NCI-H2196 treated with DMSO at 0.1 percent for 48 hours (cell line): Measurements from ENCODE around the gene TECRL.

Experiments
- DNase-seq: peaks from one replicate; lab custom pipeline; 2025; ENCODE audit not compliant: unreplicated experiment; lab: John Stamatoyannopoulos, UW

Gene TECRL

DNA sequence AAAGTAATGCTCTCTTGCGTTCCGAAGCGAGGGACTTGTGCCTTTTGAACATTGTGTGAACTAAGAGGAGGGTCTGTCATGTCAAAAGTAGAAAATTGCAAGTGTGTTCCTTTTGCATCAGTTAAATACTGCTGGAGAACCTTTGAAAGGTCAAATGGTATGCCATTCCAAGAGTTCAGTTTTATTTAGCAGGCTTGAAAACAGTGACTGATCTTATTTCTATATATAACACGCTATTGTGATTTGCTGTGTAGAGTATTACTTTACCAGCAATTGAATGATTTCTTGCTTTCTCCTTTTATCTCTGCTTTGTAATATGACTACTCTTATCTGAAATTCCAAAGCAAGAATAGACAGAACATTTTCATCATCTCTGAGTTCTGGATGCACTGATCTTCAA, at the start of gene TECRL:
Gene TECRL, minus strand, starts transcription at position 151 of the 400 bp plus-strand sequence. Its CDS starts 99 bp downstream, at position 52.
- DNase-seq, result no peak

- no peak for DNase-seq
Observed at GRCh38 chr4:64432674-64433073, 23.4 kb upstream of the TECRL start.

DNA sequence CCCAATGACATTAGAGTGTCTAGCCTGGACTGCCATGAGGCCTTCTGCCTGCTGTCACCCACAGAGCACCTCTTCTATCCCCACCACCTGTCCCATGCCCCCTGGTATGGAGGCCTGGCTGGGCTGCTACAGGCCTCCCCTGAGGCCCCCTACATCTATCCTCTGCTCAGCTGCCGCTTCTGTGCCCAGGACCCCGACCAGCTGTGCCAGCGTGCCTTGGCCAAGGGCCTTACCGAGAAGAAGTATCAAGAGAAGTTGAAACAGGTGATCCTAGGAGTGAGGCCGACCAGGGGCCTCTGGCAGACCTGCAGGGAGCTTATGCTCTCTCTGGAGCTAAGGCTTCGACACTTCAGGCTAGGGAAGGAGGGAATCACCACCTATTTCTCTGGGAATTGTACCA, 21.7 kb upstream of the TECRL start:
- DNase-seq, result no peak

- DNase-seq, result no peak
Observed at GRCh38 chr4:64417974-64418373, 8.7 kb upstream of the TECRL start.

GRCh38 chr4:64407000-64407399, 2.2 kb downstream of the TECRL start:
- no peak for DNase-seq

DNA sequence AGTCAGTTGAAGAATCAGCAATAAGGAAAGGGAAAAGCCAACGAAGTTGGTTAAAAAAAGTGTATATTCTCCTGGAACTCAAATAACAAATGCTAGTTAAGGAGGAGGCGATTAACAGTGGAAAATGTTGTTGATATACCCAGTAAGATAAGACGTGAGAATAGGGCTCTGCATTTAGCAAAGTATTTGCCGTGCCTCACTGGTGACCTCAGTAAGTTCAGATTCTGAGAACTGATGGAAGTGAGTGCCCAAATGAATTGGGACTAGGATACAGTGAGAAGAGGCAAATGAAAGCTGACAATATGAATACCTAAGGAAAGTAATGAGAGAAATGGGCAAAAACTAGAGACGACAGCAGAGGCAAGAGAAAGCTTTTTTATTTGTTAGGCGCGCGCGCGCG, 3.5 kb downstream of the TECRL start:
- DNase-seq, result no peak

DNA sequence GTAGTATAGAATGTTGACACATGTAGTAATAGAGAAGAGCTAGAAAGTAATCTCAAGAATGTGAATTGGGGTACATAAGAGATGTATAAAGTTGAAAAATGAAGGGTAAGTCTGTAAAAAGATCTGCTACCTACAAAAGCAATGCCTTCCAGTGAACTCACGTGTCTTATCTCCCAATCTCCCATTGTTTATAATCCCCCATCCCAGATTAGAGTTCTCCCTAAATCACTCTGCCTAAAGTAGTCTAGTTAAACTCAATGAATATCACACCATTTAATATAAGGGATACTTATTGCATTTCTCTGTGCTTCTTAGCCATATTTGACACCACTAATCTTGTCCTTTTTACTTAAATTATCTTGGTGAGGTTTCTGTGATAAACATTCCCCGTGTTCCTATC, 6.6 kb downstream of the TECRL start:
- no peak for DNase-seq

- DNase-seq, result no peak
Observed at GRCh38 chr4:64399313-64400109, 9.7 kb downstream of the TECRL start.

DNA sequence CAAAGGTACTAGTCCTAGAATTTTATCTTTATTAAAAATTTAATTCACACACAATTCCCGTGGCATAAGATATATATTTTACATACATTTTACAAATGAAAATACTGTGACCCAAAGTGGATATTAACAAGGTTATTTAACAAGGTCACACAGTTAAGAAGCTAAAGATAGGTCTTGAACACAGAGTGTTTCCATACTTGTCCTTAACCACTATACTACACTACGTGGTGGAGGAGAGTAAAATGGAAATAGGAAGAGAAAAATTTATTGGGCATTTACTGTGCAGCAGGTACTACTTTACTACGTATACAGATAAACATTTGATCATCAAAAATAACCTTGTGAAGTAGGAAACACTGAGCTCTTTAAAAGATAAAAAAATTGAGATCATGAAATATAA, 14.8 kb downstream of the TECRL start:
- DNase-seq, result no peak

DNA sequence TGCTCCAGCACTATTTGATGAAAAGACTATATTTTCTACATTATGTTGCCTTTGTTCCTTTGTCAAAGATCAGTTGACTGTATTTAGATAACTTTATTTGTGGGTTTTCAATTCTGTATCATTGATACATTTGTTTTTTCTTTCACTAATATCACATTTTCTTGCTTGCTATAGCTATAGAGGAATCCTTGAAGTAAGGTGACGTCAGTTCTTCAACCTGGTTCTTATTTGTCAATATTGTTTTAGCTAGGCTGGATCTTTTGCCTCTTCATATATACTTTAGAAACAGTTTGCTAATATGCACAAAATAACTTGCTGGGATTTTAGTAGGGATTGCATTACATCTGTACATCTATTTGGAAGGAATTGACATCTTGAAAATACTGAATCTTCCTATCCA, 21.0 kb downstream of the TECRL start:
- DNase-seq, result no peak

- no peak for DNase-seq
Observed at GRCh38 chr4:64385220-64385619, 24.0 kb downstream of the TECRL start.

DNA sequence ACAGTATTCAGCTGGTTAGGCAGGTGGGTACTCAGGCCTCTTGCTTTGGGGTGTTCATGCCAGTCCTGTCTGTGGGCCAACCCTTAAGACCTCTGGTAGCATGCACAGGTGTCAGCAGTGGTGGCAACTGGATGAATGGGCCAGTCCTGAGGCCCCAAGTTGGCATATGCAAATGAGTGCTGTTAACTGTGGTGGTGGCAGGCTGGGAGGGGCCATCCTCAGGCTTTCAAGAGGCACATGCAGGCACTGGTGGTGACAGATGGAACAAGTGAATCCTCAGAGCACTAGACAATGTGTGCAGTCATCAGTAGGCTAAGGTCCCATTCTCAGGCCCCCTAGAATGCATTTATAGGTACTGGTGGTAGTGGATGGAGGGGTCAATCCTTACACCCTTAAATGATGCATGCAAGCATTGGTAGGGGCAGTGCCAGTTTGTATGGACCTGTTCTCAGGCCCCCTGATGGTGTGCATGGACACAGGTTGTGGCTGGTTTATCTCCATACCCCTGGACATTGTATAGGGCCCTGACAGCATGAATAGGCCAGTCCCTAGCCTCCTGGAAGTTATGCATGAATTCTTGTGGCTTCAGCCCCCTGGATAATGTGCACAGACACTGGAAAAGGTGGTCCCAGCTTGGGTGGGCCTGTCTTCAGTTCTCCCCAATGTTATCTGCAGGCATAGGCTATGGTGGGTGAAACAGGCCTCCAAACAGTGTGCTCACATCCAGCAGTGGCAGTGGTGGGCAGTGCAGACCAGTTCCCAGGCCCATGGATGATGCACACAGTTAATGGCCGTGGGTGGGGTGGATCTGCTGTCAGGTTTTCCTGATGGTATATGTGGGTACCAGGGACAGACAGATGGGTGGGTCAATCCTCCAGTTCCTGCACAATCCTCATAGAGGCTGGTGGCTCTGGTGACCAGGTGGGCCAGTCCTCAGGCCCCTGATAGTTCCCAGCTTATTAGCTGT, 24.7 kb downstream of the TECRL start:
- DNase-seq, result no peak

GRCh38 chr4:64368741-64369140, 40.5 kb downstream of the TECRL start:
- no peak for DNase-seq

- no peak for DNase-seq
Observed at GRCh38 chr4:64361399-64361740, 47.9 kb downstream of the TECRL start.

DNA sequence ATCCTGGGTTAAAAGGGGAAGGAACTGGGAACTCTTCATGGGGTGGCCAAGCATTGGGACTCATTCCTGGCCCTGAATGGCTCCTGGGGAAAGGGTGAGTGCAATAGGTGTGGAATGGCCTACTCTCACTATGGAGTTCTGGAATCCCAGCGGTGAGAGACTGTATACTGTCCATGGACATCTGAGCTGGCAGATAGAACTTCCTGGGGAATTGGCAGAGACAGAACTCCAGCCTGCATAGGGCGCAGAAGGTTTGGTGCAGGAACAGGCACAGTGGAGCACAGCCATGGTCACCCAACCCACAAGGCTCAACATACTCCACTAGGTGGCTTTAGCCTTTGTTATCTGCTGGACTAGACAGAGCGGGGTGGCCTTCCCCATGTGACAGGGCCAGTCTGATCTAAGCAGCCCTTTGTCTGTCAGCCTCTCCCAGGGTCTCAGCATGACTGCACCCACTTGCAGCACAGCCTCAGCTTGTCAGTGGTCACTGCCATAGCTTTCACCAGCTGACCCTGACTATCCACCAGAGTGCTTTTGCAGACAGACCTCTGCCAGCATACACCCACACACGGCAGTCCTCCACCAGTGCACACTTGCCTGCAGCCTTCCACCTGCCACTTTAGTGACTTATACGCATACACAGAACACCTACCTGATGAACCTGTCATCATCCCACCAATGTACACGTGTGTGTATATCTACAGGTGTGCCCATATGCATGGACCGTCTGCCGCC, 48.4 kb downstream of the TECRL start:
- no peak for DNase-seq

GRCh38 chr4:64359489-64359888, 49.8 kb downstream of the TECRL start:
- no peak for DNase-seq

GRCh38 chr4:64353904-64354303, 55.3 kb downstream of the TECRL start:
- no peak for DNase-seq

GRCh38 chr4:64341711-64342110, 67.5 kb downstream of the TECRL start:
- no peak for DNase-seq

- DNase-seq, result no peak
Observed at GRCh38 chr4:64340218-64341110, 68.8 kb downstream of the TECRL start.

DNA sequence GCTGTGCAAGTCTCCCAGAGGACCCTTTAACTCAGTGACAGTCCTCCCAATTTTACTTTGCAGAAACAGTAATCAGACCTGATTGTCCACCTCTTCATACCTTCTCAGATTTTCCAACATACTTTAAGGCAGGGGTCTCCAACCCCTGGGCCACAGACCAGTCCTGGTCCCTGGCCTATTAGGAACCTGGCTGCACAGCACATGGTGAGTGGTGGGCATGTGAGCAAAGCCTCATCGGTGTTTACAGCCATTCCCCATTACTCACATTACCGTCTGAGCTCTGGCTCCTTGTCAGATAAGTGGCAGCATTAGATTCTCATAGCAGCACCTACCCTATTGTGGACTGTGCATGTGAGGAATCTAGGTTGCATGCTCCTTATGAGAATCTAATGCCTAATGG, 74.3 kb downstream of the TECRL start:
- no peak for DNase-seq
